K562 (cell line): ENCODE results near the gene ITGAX.

Source experiments
- HDAC2 ChIP-seq: fragments of 450-650 bp; IDR thresholded peaks from 2 replicates; pipeline ENCODE4 v1.6.1; 2016; ENCODE audit warnings: mild to moderate bottlenecking
- POLR2A ChIP-seq: fragments of 450-650 bp; conservative IDR thresholded peaks from 2 replicates; pipeline ENCODE4 v1.6.1; 2016
- SAFB ChIP-seq: fragments of 200-400 bp; formaldehyde crosslinking; IDR thresholded peaks from 2 replicates; pipeline ENCODE4 v1.6.1; 2017; ENCODE audit warnings: low read depth, low read length, borderline replicate concordance
- SRSF7 ChIP-seq: fragments of 200-400 bp; formaldehyde crosslinking; optimal IDR thresholded peaks from 2 replicates; pipeline ENCODE3; 2017; ENCODE audit warnings: mild to moderate bottlenecking, low read depth, low read length

GRCh38 chr16:31429796-31430195, 74.8 kb downstream of the ITGAX start:
- TF ChIP-seq POLR2A (no peak), HDAC2 (no peak), SRSF7 (no peak), SAFB (no peak)
